HG03139 (cell line): Measurements from ENCODE around the gene GPT2.
"Not testable (repeated sequence)": the region's sequence is repeated elsewhere in the genome, so short reads cannot be mapped to it uniquely, and the experiment has no call there.

Source experiments
- ATAC-seq: cut with Tn5 transposase; IDR thresholded peaks from one replicate; pipeline ENCODE4 v1.9.1; 2021; ENCODE audit not compliant: unreplicated experiment

Gene GPT2

DNA sequence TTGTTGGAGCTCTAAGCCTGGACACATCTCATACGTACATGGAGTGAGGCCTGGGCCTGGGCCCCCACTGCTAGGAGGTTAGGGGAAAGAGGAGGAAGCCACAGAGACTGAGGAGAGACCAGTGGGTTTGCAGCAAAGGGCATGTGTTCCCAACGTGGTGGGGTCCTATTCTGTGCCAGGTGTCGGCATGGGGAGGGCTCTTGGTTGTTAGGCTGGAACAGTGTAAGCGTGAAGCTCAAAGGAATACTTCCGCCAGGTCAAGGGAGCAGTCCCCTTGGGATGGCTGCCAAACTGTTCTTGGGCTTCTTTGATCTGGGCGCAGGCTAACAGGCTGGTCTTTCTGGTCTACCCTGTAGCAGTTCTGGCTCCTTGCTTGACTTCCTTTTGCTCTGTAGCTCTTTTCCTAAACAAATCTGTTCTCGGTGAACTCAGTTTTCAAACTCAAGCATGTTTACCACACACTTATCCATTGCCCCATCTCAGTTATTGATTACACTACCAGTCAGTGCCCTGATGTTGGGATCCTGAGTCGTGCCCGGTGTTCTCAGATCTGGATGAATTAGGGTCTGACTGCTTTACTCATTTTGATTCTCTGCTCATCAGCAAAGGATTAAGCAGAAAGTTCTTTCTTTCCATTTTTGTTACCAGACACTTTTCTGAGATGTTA lies 36.4 kb downstream of the GPT2 start:
- no peak for ATAC-seq

- ATAC-seq: no peak
These were observed 38.1 kb downstream of the GPT2 start for GRCh38 chr16:46922239-46922638.

GRCh38 chr16:46923513-46924295 lies 39.5 kb downstream of the GPT2 start:
- no peak for ATAC-seq

DNA sequence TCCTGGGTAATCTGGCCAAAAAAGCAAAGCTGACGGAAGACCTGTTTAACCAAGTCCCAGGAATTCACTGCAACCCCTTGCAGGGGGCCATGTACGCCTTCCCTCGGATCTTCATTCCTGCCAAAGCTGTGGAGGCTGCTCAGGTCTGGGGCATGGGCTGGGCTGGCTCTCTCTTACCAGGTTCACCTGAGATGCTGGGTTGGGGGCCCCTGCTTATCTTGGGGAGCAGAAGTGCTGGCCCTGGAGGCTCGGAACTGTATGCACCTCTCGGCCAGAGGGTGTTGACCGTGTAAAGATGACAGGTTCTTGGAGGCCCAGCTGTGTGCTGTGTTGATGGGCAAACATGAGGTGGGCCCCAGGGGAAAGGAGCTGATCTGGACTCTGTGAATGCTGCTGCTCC lies 40.2 kb downstream of the GPT2 start:
- no peak for ATAC-seq

DNA sequence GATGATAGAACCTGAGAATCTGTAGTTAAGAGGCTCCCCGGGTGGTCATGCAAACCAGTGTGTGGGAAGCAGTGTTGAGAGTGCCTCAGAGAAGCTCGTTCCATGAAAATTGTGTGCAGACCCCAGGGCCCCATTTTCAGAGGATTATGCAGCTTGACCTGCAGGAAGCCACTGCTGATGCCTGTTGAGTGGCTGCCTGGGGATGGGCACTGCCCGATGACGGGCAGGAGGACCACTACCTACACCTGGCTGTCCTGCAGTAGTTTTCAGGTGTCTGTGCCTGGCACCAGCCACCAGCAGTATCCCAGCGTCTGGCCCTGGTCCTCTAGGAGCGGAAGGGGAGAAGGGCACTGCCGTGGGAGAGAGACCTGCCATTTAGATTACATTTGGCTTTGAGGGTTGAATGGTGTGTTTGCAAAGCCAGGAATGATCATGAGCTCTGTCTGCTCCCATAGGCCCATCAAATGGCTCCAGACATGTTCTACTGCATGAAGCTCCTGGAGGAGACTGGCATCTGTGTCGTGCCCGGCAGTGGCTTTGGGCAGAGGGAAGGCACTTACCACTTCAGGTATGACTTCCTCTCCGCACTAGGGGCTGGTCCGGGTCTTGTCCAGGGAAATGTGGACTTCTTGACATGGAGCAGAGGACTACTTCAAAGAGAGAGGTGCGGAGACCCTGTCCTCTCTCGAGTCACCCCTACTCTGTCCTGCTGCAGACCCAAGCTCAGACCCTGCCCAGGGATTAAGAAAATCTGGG lies 42.5 kb downstream of the GPT2 start:
- ATAC-seq: no peak

- ATAC-seq: no peak
These were observed 43.1 kb downstream of the GPT2 start for GRCh38 chr16:46927273-46927672.

DNA sequence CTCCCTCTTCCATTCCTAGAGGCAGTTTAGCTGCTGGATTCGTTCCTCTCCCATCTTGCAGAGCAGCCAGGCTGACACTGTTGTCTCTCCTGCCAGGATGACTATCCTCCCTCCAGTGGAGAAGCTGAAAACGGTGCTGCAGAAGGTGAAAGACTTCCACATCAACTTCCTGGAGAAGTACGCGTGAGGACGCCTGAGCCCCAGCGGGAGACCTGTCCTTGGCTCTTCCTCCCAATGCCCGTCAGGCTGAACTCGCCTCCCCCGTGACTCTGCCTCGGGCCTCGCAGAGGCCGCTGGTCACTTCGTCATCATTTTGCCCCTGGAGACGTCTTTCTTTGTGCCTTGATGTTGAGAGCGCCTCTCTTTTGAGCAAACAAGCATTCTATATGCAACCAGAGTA lies 44.6 kb downstream of the GPT2 start:
- no peak for ATAC-seq

- ATAC-seq: no peak
These were observed 45.5 kb downstream of the GPT2 start for GRCh38 chr16:46929378-46930332.

GRCh38 chr16:46930861-46931260 lies 46.7 kb downstream of the GPT2 start:
- ATAC-seq: no peak

DNA sequence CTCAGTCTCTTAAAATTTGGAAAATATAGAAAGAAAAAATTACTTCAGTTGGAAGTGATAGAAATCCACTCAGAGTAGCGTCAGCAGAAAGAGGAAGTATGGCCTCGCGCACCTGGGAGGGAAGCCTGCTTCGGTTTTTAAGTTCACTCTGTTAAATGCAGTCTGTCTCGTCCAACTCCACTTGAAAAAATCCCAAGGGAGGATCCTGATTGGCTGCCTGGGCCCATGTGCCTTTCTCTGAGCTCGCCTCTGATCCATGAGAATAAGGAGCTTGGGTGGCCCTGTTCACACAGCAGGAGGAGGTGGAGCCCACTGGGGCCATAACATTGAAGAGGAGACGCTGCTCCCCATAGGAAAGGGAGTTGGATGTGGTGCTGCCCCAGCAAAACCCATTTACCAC lies 48.6 kb downstream of the GPT2 start:
- no peak for ATAC-seq

- no peak for ATAC-seq
These were observed 53.4 kb downstream of the GPT2 start for GRCh38 chr16:46937536-46937935.

DNA sequence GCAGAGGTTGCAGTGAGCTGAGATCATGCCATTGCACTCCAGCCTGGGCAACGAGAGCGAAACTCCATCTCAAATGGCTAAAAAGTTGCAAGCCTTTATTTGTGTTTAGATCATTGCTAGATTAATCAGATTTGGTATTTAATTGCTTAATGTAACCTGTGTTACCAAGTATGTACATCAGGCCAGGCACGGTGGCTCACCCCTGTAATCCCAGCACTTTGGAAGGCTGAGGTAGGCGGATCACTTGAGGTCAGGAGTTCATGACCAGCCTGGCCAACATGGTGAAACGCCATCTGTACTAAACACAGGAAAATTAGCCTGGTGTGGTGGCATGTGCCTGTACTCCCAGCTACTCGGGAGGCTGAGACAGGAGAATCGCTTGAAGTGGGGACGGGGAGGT lies 60.6 kb downstream of the GPT2 start:
- ATAC-seq: not testable (repeated sequence)

- no peak for ATAC-seq
These were observed 63.9 kb downstream of the GPT2 start for GRCh38 chr16:46947900-46948547.

DNA sequence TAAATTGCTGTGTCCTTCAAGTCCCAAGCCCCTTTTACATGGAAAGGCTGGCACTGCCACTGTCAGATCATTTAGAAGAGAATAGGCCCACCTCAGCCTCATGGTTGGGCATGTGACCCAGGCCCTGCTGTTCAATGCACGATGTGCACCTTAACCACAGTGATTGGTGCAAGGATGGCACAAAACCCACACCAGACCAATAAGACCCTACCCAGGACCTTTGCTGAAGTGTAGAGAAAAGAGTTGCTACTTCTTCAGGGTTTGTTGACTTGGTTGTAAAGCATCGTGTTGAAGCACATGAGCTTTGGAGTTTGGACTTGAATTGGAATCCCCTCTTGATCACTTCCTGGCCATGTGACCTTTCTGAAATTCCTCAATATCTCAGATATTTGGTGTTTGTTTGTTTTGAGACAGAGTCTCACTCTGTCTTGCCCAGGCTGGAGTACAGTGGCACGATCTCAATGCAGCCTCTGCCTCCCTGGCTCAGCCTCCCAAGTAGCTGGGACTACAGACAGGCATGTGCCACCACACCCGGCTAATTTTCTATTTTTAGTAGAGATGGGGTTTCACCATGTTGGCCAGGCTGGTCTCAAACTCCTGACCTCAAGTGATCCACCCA lies 64.5 kb downstream of the GPT2 start:
- no peak for ATAC-seq

DNA sequence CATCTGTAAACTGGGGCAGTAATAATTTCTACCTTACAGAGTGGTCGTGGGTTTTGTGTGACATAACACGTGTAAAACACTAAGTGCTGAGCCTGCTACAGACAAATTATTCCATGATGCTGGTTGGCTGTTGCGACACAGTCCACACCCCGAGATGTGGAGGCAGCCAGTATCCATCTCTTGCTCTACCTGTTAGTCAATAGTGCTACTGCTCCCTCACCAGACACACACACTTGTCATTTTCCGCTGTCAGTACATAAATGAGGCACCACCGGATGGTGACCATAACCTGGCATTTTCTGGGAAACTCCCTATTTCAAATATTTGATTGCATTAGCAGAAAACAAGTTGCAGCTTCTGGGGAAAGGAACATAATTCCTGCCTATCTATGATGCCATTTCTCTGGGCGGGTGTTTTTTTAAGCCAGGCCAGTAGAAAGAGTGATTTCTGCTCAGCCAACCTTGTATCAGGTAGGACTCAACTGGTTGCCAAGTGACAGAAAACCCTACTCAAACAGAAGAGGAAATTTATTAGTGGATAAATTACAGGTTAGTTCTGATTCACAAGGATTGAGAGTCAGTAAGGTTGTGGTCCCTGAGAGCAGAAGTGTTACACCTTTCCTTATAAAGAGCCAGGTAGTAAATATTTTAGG lies 65.2 kb downstream of the GPT2 start:
- no peak for ATAC-seq

DNA sequence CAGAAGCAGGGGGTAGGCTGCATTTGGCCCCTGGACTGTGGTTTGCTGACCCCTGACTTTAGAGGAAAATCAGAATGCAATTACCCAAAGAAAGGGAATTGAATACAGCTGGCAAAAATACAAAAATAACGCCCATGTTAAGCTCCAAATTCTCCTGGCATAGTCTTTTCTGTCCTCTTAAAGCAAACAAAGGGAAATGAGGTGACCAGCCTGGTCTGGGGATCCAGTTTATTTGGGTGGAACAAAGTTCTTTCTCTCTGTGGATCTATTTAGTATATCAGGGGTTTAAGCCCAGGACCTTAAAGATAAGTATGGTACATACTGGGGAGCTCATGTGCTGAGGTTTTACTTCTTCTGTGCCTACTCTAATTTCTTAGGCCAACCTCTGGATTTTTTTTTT lies 65.8 kb downstream of the GPT2 start:
- no peak for ATAC-seq

DNA sequence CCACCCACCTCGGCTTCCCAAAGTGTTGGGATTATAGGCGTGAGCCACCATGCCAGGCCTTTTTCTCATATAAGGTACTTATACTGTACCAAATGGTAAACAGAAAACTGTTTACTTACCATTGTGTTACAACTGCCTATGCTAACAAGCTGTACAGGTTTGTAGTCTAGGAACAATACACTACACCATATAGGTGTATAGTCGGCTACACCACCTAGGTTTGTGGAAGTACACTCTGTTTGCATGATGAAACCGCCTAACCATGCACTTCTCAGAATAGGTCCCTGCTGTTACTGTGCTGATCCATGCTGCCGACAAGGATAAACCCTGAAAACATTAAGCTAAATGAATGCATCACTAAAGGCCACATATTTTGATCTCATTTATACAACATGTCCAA lies 70.4 kb downstream of the GPT2 start:
- no peak for ATAC-seq

- ATAC-seq: no peak
These were observed 77.5 kb downstream of the GPT2 start for GRCh38 chr16:46961373-46962353.
